Measurements from ENCODE around the gene RPRD1B. TPM values are rescaled to one million over a fixed set of nuclear protein-coding genes. Genes with fewer than 3 reads are reported as not detected.
"Not testable (repeated sequence)": the region's sequence is repeated elsewhere in the genome, so short reads cannot be mapped to it uniquely, and the experiment has no call there.

RPRD1B gene
- total RNA-seq, 1 experiment from 2014 or later, result 112 TPM

GRCh38 chr20:38008233-38008944, 25.2 kb upstream of the RPRD1B start:
- Mint-ChIP-seq H3K27ac (ENCODE audit: unreplicated experiment) (no peak overlapping the region), H3K4me3 (ENCODE audit: unreplicated experiment) (no peak overlapping the region), H3K36me3 (ENCODE audit: insufficient read depth, unreplicated experiment) (peaks cover 48% of the 10 kb centered on the region), H3K27me3 (ENCODE audit: insufficient read depth, unreplicated experiment) (no peaks in the 10 kb centered on the region), H3K9me3 (ENCODE audit: unreplicated experiment) (no peaks in the 10 kb centered on the region), H3K4me1 (ENCODE audit: low read depth, unreplicated experiment) (no peaks in the 10 kb centered on the region)
- H3K4me3 ChIP-seq (ENCODE audit: low read depth, low read length), result no peak overlapping the region
- DNase-seq, result no peak
- no peaks in the 10 kb centered on the region for H3K9me3 ChIP-seq
- H3K27me3 ChIP-seq (replicated peaks; ENCODE audit: control insufficient read depth, insufficient read depth, low read length), result no peaks in the 10 kb centered on the region
- CTCF ChIA-PET, result interaction anchor here (1.4 kb wide), 1 partner anchor 65 kb away, joined by 3 read pairs; no protein-coding TSS in a partner anchor
- no TSS peak for BruUV-seq (replicated peaks)
- POLR2A ChIA-PET, result no interaction called here
- TF ChIP-seq, protein P1, sequence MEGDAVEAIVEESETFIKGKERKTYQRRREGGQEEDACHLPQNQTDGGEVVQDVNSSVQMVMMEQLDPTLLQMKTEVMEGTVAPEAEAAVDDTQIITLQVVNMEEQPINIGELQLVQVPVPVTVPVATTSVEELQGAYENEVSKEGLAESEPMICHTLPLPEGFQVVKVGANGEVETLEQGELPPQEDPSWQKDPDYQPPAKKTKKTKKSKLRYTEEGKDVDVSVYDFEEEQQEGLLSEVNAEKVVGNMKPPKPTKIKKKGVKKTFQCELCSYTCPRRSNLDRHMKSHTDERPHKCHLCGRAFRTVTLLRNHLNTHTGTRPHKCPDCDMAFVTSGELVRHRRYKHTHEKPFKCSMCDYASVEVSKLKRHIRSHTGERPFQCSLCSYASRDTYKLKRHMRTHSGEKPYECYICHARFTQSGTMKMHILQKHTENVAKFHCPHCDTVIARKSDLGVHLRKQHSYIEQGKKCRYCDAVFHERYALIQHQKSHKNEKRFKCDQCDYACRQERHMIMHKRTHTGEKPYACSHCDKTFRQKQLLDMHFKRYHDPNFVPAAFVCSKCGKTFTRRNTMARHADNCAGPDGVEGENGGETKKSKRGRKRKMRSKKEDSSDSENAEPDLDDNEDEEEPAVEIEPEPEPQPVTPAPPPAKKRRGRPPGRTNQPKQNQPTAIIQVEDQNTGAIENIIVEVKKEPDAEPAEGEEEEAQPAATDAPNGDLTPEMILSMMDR (IDR thresholded peaks at IDR 0.05; ENCODE audit: insufficient read depth in 1 of 2, low read depth in 1 of 2, low read length in 1 of 2, severe bottlenecking in 1 of 2, unreplicated experiment in 1 of 2), result no peak
- H3K36me3 ChIP-seq (ENCODE audit: control insufficient read depth, insufficient read depth, low read length), result peaks cover 6% of the 10 kb centered on the region
- H3K4me1 ChIP-seq, result no peaks in the 10 kb centered on the region
- intact Hi-C loops (cut with micrococcal nuclease; ENCODE audit: unreplicated experiment), result no loop called here

DNA sequence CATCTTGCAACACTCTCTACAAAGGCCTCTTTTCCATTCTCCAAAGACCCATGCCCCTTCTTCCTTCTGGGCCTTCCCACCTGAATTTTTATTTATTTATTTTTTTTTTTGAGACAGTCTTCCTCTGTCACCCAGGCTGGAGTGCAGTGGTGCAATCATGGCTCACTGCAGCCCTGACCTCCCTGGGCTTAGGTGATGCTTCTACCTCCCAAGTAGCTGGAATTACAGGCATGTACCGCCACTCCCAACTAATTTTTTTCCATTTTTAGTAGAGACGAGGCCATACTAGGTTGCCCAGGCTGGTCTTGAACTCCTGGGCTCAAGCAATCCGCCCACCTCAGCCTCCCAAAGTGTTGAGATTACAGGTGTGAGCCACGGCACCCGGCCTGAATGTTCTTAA, 24.1 kb upstream of the RPRD1B start:
- H3K36me3 ChIP-seq (ENCODE audit: control insufficient read depth, insufficient read depth, low read length); H3K4me1 Mint-ChIP-seq (ENCODE audit: low read depth, unreplicated experiment); CTCF ChIA-PET; POLR2A ChIA-PET; H3K27me3 ChIP-seq (replicated peaks; ENCODE audit: control insufficient read depth, insufficient read depth, low read length); BruUV-seq (replicated peaks); H3K9me3 Mint-ChIP-seq (ENCODE audit: unreplicated experiment); H3K9me3 ChIP-seq; H3K4me3 Mint-ChIP-seq (ENCODE audit: unreplicated experiment); intact Hi-C loops (cut with micrococcal nuclease; ENCODE audit: unreplicated experiment); H3K4me3 ChIP-seq (ENCODE audit: low read depth, low read length); DNase-seq; H3K27me3 Mint-ChIP-seq (ENCODE audit: insufficient read depth, unreplicated experiment); H3K4me1 ChIP-seq; H3K27ac Mint-ChIP-seq (ENCODE audit: unreplicated experiment): not testable (repeated sequence)
- peaks cover 47% of the 10 kb centered on the region for H3K36me3 Mint-ChIP-seq (ENCODE audit: insufficient read depth, unreplicated experiment)

GRCh38 chr20:38011696-38012095, 21.9 kb upstream of the RPRD1B start:
- H3K36me3 Mint-ChIP-seq (ENCODE audit: insufficient read depth, unreplicated experiment), result peaks cover 62% of the 10 kb centered on the region
- no peaks in the 10 kb centered on the region for H3K27me3 Mint-ChIP-seq (ENCODE audit: insufficient read depth, unreplicated experiment)
- BruUV-seq (replicated peaks), result TSS peak; percentile 35
- no peaks in the 10 kb centered on the region for H3K4me1 Mint-ChIP-seq (ENCODE audit: low read depth, unreplicated experiment)
- H3K4me3 Mint-ChIP-seq (ENCODE audit: unreplicated experiment), result no peak overlapping the region
- TF ChIP-seq, protein P1 (IDR thresholded peaks at IDR 0.05; ENCODE audit: insufficient read depth in 1 of 2, low read depth in 1 of 2, low read length in 1 of 2, severe bottlenecking in 1 of 2, unreplicated experiment in 1 of 2), result no peak
- no peaks in the 10 kb centered on the region for H3K9me3 Mint-ChIP-seq (ENCODE audit: unreplicated experiment)
- POLR2A ChIA-PET, result no interaction called here
- Histone ChIP-seq H3K36me3 (ENCODE audit: control insufficient read depth, insufficient read depth, low read length) (peaks cover 6% of the 10 kb centered on the region), H3K9me3 (no peaks in the 10 kb centered on the region), H3K4me1 (no peaks in the 10 kb centered on the region), H3K27me3 (replicated peaks; ENCODE audit: control insufficient read depth, insufficient read depth, low read length) (no peaks in the 10 kb centered on the region), H3K4me3 (ENCODE audit: low read depth, low read length) (no peak overlapping the region)
- H3K27ac Mint-ChIP-seq (ENCODE audit: unreplicated experiment), result no peak overlapping the region
- DNase-seq, result no peak
- CTCF ChIA-PET, result interaction anchor here (0.7 kb wide), 1 partner anchor 70 kb away, joined by 4 read pairs; no protein-coding TSS in a partner anchor
- intact Hi-C loops (cut with micrococcal nuclease; ENCODE audit: unreplicated experiment), result no loop called here
